CD4-positive, alpha-beta T cell (primary cell): ENCODE data around the gene DUOXA2. TPM values are rescaled to one million over a fixed set of nuclear protein-coding genes. Genes with fewer than 3 reads are reported as not detected.

Source experiments
- ATAC-seq: fragments of 200-7000 bp; cut with Tn5 transposase; one replicate; pipeline ENCODE4 v1.10.0; 2022; ENCODE audit warnings: mild to moderate bottlenecking; ENCODE audit not compliant: poor library complexity
- CTCF ChIA-PET: fragments of 350-600 bp; sonication (Branson Sonifier 250); formaldehyde crosslinking; loops from one replicate; lab custom pipeline; 2021; ENCODE audit warnings: antibody characterized with exemption, inconsistent platforms; lab: Charles Lee
- POLR2A ChIA-PET: fragments of 350-600 bp; sonication (Branson Sonifier 250); formaldehyde crosslinking; loops from one replicate; lab custom pipeline; 2021; ENCODE audit warnings: antibody characterized with exemption, inconsistent platforms; lab: Charles Lee
- DNase-seq, 14 experiments: peaks; one replicate each; pipeline ENCODE4 v3.0.0-alpha.2; 2013 to 2020; ENCODE audit warnings: mixed read lengths in 2 of 14
- H3K27ac ChIP-seq, 2 donors: one replicate each; pipeline versions ENCODE4 v1.5.1 to v1.7.0; 2013; ENCODE audit warnings: low read length in 2 of 2, low read depth in 1 of 2, mild to moderate bottlenecking in 1 of 2
- H3K27me3 ChIP-seq, 2 experiments: 1 replicate in 1 of 2; 2 replicates in 1 of 2; pipeline versions ENCODE4 v1.6.1 to v1.7.0; 2013; ENCODE audit warnings: low read length in 2 of 2, control low read depth in 1 of 2, mild to moderate bottlenecking in 1 of 2, moderate library complexity in 1 of 2; ENCODE audit not compliant: insufficient read depth in 2 of 2, control insufficient read depth in 1 of 2
- H3K36me3 ChIP-seq: one replicate; pipeline ENCODE4 v1.6.1; 2013; ENCODE audit warnings: low read length, control low read depth; ENCODE audit not compliant: insufficient read depth
- H3K4me1 ChIP-seq: one replicate; pipeline ENCODE4 v1.6.1; 2013; ENCODE audit warnings: low read length, control low read depth; ENCODE audit not compliant: insufficient read depth
- H3K4me3 ChIP-seq: one replicate; pipeline ENCODE4 v1.5.1; 2013; ENCODE audit warnings: mild to moderate bottlenecking, low read length, moderate library complexity
- H3K9me3 ChIP-seq, 2 experiments: 1 replicate in 1 of 2; 2 replicates in 1 of 2; pipeline versions ENCODE4 v1.6.1 to v1.7.0; 2013; ENCODE audit warnings: low read length in 2 of 2, mild to moderate bottlenecking in 2 of 2, control low read depth in 1 of 2, moderate library complexity in 1 of 2; ENCODE audit not compliant: control insufficient read depth in 1 of 2, insufficient read depth in 1 of 2
- H3K27ac Mint-ChIP-seq: one replicate; pipeline ENCODE4 v1.8.0; 2020; ENCODE audit warnings: mixed read lengths
- H3K27me3 Mint-ChIP-seq: one replicate; pipeline ENCODE4 v1.8.0; 2021; ENCODE audit warnings: mixed read lengths
- H3K36me3 Mint-ChIP-seq: one replicate; pipeline ENCODE4 v1.8.0; 2021; ENCODE audit warnings: low read depth, mixed read lengths
- H3K4me1 Mint-ChIP-seq: one replicate; pipeline ENCODE4 v1.8.0; 2021; ENCODE audit warnings: low read depth, mixed read lengths
- H3K4me3 Mint-ChIP-seq: one replicate; pipeline ENCODE4 v1.8.0; 2020; ENCODE audit warnings: mild to moderate bottlenecking, mixed read lengths
- H3K9me3 Mint-ChIP-seq: one replicate; pipeline ENCODE4 v1.8.0; 2020; ENCODE audit warnings: mixed read lengths
- CTCF ChIP-seq: fragments of 200-600 bp; IDR thresholded peaks from one replicate; pipeline ENCODE4 v1.8.0; 2022; ENCODE audit warnings: antibody characterized with exemption, mild to moderate bottlenecking
- intact Hi-C, 2 experiments: fragments of 100-400 bp; cut with DNase I in 1 of 2; cut with micrococcal nuclease in 1 of 2; formaldehyde crosslinking; loops; one replicate each; pipeline versions ENCODE4 v1.15.1 to v1.9.0; 2023 to 2025; cut with DNase I, micrococcal nuclease
- total RNA-seq, 174 experiments: library from RNA in 2 of 174; stranded (reverse) in 2 of 174; gene quantifications; one replicate each; pipeline ENCODE4 v1.2.3 and lab custom pipeline; 2021 to 2026

The DUOXA2 gene
- total RNA-seq, 2 experiments from 2014 or later = not detected

DNA sequence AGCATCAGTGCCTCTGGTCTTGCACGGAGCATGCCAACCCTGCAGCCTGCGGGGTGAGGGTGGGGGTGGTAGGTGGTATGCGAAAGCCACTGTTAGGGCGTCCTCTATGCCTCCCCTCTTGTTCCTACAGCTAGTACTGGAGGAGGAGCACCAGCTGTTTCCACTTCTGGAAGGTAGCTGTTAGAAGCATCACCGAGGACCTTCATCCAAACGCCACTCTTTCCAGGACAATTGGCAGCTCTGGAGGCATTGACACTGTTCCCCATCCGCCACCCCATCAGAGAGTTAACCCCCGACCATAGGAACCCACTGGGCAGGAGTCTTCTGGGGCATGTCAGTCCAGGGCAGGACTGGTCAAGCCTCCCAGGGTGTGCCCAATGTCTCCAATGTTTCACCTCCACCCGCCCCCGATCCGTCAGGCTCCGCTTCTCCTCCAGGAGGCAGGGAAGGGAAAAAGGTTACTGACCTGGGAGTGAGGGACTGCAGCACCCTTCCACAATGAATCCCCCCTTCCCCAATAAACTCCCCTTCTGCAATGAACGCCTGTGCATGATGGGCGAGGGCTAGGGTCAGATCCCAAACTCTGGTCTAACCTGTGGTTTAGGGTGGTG lies 641 bp upstream of the DUOXA2 start:
- peaks cover 55% of the 10 kb centered on the region for H3K4me1 ChIP-seq
- no peak for DNase-seq
- H3K27me3 ChIP-seq = peaks cover 84 to 85% of the 10 kb centered on the region in 2 experiments
- peaks cover 62% of the 10 kb centered on the region for H3K4me1 Mint-ChIP-seq
- TF ChIP-seq CTCF = no peak
- H3K27ac ChIP-seq = no peak overlapping the region
- peaks cover 90% of the 10 kb centered on the region for H3K27me3 Mint-ChIP-seq
- H3K27ac Mint-ChIP-seq = no peak overlapping the region
- H3K36me3 ChIP-seq = no peaks in the 10 kb centered on the region
- ChIA-PET POLR2A (no interaction called here), CTCF (no interaction called here)
- H3K4me3 ChIP-seq = no peak overlapping the region
- H3K4me3 Mint-ChIP-seq = peak overlapping the region; percentile 50
- no peak for ATAC-seq
- H3K9me3 Mint-ChIP-seq = no peaks in the 10 kb centered on the region
- no peaks in the 10 kb centered on the region for H3K36me3 Mint-ChIP-seq
- peaks cover 0 to 32% of the 10 kb centered on the region in 2 experiments for H3K9me3 ChIP-seq
- intact Hi-C loops = no loop called here

GRCh38 chr15:45114751-45115085 lies 592 bp downstream of the DUOXA2 start:
- POLR2A ChIA-PET = interaction anchor here (0.5 kb wide), 1 partner anchor 895 kb away, joined by 4 read pairs; no protein-coding TSS in a partner anchor
- H3K9me3 ChIP-seq = peaks cover 0 to 32% of the 10 kb centered on the region in 2 experiments
- CTCF ChIA-PET = no interaction called here
- no peak for ATAC-seq
- intact Hi-C loops = loop anchor here in 1 of 2 experiments (5.0 kb wide), 1 partner anchor 53 kb away; no protein-coding TSS in a partner anchor
- TF ChIP-seq CTCF = no peak
- H3K4me1 ChIP-seq = peaks cover 55% of the 10 kb centered on the region
- no peaks in the 10 kb centered on the region for H3K36me3 ChIP-seq
- no peaks in the 10 kb centered on the region for H3K36me3 Mint-ChIP-seq
- H3K4me3 Mint-ChIP-seq = no peak overlapping the region
- no peak overlapping the region for H3K4me3 ChIP-seq
- no peak overlapping the region for H3K27ac ChIP-seq
- DNase-seq = no peak
- H3K4me1 Mint-ChIP-seq = peaks cover 62% of the 10 kb centered on the region
- H3K27me3 Mint-ChIP-seq = peaks cover 84% of the 10 kb centered on the region
- no peak overlapping the region for H3K27ac Mint-ChIP-seq
- H3K27me3 ChIP-seq = peaks cover 73 to 74% of the 10 kb centered on the region in 2 experiments
- H3K9me3 Mint-ChIP-seq = no peaks in the 10 kb centered on the region

DNA sequence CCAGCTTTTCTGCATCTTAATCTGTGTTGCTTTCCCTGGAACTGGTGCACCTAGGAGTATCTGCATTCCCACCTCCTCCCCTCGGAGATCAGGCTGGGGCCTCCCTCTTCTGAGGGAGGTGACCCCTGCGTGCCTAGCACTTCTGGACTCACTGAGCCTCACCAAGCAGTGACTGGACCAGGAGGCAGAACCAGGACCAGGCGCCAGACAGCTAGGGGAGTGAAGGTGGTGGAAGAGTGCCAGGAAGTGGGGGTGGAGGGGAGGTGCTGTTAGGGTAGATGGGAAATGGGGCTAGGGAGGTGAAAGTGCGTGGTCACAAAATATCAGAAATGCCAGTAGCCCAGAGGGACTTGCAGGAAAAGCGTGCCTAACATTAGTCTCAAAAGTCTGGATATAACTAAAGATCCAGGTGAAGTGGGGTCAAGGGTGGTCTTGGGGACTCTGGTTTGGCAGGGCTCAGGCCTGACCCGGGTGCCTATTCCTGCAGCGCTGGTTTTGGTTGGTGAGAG lies 1.2 kb downstream of the DUOXA2 start:
- Histone ChIP-seq H3K36me3 (no peaks in the 10 kb centered on the region), H3K9me3 (peaks cover 0 to 32% of the 10 kb centered on the region in 2 experiments), H3K27me3 (peaks cover 66 to 71% of the 10 kb centered on the region in 2 experiments), H3K4me3 (no peak overlapping the region), H3K27ac (no peak overlapping the region), H3K4me1 (peaks cover 55% of the 10 kb centered on the region)
- DNase-seq (no peak), ATAC-seq (no peak)
- ChIA-PET CTCF (no interaction called here), POLR2A (no interaction called here)
- no peak for TF ChIP-seq CTCF
- intact Hi-C loops = loop anchor here in 1 of 2 experiments (5.0 kb wide), 1 partner anchor 52 kb away; no protein-coding TSS in a partner anchor
- H3K27ac Mint-ChIP-seq = no peak overlapping the region
- peaks cover 82% of the 10 kb centered on the region for H3K27me3 Mint-ChIP-seq
- H3K4me1 Mint-ChIP-seq = peaks cover 58% of the 10 kb centered on the region
- H3K36me3 Mint-ChIP-seq = no peaks in the 10 kb centered on the region
- H3K9me3 Mint-ChIP-seq = no peaks in the 10 kb centered on the region
- H3K4me3 Mint-ChIP-seq = no peak overlapping the region
